Tibial nerve (tissue), 4 donors: ENCODE results near the gene LRRC41. TPM values are rescaled to one million over a fixed set of nuclear protein-coding genes. Genes with fewer than 3 reads are reported as not detected.
A peak's percentile ranks its signal among the peaks of the same experiment; 100 is the strongest.
"Not testable (repeated sequence)": the region's sequence is repeated elsewhere in the genome, so short reads cannot be mapped to it uniquely, and the experiment has no call there.

Experiments
- DNase-seq, 2 donors: peaks; one replicate each; pipeline ENCODE4 v3.0.0-alpha.2; 2019; ENCODE audit warnings: low spot score in 2 of 2
- H3K27ac ChIP-seq, 4 donors: fragments of 200-600 bp; sonication (generic) in 3 of 4; one replicate each; pipeline ENCODE4 v1.5.1; 2017 to 2019; ENCODE audit warnings: mild to moderate bottlenecking in 1 of 4
- H3K27me3 ChIP-seq, 2 donors: fragments of 200-600 bp; sonication (generic) in 1 of 2; one replicate each; pipeline versions ENCODE4 v1.5.1 to v1.6.0; 2017 to 2019
- H3K36me3 ChIP-seq, 3 donors: fragments of 200-600 bp; sonication (generic); one replicate each; pipeline ENCODE4 v1.5.1; 2018 to 2019
- H3K4me1 ChIP-seq, 4 donors: fragments of 200-600 bp; sonication (generic) in 3 of 4; one replicate each; pipeline ENCODE4 v1.5.1; 2017 to 2019
- H3K4me3 ChIP-seq, 4 donors: fragments of 200-600 bp; sonication (generic) in 3 of 4; one replicate each; pipeline ENCODE4 v1.5.1; 2017 to 2019; ENCODE audit warnings: mild to moderate bottlenecking in 1 of 4, moderate library complexity in 1 of 4
- H3K9me3 ChIP-seq, 4 donors: fragments of 200-600 bp; sonication (generic) in 3 of 4; one replicate each; pipeline ENCODE4 v1.5.1; 2017 to 2019
- EP300 ChIP-seq, 2 donors: sonication (generic); formaldehyde crosslinking; IDR thresholded peaks; one replicate each; pipeline ENCODE4 v1.6.1; 2017; ENCODE audit warnings: antibody characterized with exemption in 2 of 2, mild to moderate bottlenecking in 1 of 2
- POLR2A ChIP-seq, 2 donors: fragments of 450-650 bp; IDR thresholded peaks; one replicate each; pipeline ENCODE4 v1.6.1; 2017; ENCODE audit warnings: antibody characterized with exemption in 2 of 2, mild to moderate bottlenecking in 2 of 2, moderate library complexity in 2 of 2
- WGBS, 2 donors: methylation state at CpG; one replicate each; pipeline ENCODE4 v1.1.5; 2018; 5-methylcytosine and 5-hydroxymethylcytosine counted together
- total RNA-seq, 4 donors: library from RNA; depleted of rRNA; stranded (reverse); fragments of >200 nt; gene quantifications; one replicate each; pipeline ENCODE4 v1.1.0, GENCODE V29; 2016
- TF ChIP-seq, protein P1 (sequence below), 5 experiments: fragments of 200-600 bp in 3 of 5; fragments of 450-650 bp in 2 of 5; sonication (generic) in 3 of 5; IDR thresholded peaks; one replicate each; pipeline ENCODE4 v1.5.1; 2016 to 2019; ENCODE audit warnings: antibody characterized with exemption in 5 of 5, mild to moderate bottlenecking in 3 of 5, moderate library complexity in 2 of 5

LRRC41 gene
- total RNA-seq, 4 donors from 2014 or later = 80.4 to 83.9 (median 83.2) TPM

GRCh38 chr1:46335081-46335480 lies 31.7 kb upstream of the LRRC41 start:
- no peak overlapping the region for H3K4me3 ChIP-seq
- H3K36me3 ChIP-seq = no peaks in the 10 kb centered on the region
- TF ChIP-seq, protein P1, sequence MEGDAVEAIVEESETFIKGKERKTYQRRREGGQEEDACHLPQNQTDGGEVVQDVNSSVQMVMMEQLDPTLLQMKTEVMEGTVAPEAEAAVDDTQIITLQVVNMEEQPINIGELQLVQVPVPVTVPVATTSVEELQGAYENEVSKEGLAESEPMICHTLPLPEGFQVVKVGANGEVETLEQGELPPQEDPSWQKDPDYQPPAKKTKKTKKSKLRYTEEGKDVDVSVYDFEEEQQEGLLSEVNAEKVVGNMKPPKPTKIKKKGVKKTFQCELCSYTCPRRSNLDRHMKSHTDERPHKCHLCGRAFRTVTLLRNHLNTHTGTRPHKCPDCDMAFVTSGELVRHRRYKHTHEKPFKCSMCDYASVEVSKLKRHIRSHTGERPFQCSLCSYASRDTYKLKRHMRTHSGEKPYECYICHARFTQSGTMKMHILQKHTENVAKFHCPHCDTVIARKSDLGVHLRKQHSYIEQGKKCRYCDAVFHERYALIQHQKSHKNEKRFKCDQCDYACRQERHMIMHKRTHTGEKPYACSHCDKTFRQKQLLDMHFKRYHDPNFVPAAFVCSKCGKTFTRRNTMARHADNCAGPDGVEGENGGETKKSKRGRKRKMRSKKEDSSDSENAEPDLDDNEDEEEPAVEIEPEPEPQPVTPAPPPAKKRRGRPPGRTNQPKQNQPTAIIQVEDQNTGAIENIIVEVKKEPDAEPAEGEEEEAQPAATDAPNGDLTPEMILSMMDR (IDR thresholded peaks at IDR 0.05) = no peak
- H3K27me3 ChIP-seq = no peaks in the 10 kb centered on the region
- H3K9me3 ChIP-seq = no peaks in the 10 kb centered on the region
- H3K27ac ChIP-seq = no peak overlapping the region
- WGBS, 2 donors = 93 to 95% methylated on average over 3 of the region's 3 CpGs
- DNase-seq = no peak
- H3K4me1 ChIP-seq = peaks cover 0 to 10% (median 2%) of the 10 kb centered on the region in 4 donors

- WGBS, 2 donors = 75 to 77% methylated on average over 2 of the region's 2 CpGs
- Histone ChIP-seq H3K9me3 (no peaks in the 10 kb centered on the region), H3K4me1 (peaks cover 0 to 1% (median 0%) of the 10 kb centered on the region in 4 donors), H3K36me3 (no peaks in the 10 kb centered on the region), H3K27me3 (no peaks in the 10 kb centered on the region), H3K4me3 (no peak overlapping the region), H3K27ac (no peak overlapping the region)
- no peak for DNase-seq
- no peak for TF ChIP-seq POLR2A (IDR thresholded peaks at IDR 0.05)
- TF ChIP-seq, protein P1 (IDR thresholded peaks at IDR 0.05) = no peak
- TF ChIP-seq EP300 (IDR thresholded peaks at IDR 0.05) = no peak
These were observed 30.6 kb upstream of the LRRC41 start for GRCh38 chr1:46334030-46334384.

DNA sequence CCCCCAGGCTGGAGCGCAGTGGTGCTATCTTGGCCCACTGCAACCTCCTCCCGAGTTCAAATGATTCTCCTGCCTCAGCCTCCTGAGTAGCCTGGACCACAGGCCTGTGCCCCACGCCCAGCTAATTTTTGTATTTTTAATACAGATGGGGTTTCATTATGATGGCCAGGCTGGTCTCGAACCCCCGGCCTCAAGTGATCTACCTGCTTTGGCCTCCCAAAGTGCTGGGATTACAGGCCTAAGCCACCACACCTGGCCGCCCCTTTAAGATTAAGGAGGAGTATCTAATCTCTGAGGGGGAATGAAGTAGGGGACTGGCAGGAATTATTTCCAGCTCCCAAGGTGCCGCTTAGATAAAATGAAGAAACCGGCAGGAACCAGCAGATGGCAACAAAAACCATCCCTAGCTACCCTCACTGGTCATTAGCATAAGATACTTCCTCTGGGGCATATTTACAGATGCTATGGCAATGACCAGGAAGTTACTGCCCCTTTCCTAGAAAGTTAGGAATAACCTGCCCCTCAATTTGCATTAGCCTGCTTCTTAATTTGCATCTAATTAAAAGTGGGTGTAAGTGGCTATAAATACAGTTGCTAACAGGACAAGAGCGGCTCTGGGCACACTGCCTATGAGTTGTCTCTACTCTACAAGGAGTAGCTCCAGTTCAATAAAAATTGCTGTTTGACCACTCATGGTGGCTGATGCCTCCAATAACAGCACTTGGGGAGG lies 30.0 kb upstream of the LRRC41 start:
- Histone ChIP-seq H3K27me3 (no peaks in the 10 kb centered on the region), H3K36me3 (no peaks in the 10 kb centered on the region), H3K4me3 (no peak overlapping the region), H3K4me1 (no peaks in the 10 kb centered on the region), H3K9me3 (no peaks in the 10 kb centered on the region), H3K27ac (no peak overlapping the region)
- 75 to 77% methylated on average over 9 of the region's 9 CpGs for WGBS, 2 donors
- DNase-seq = no peak
- TF ChIP-seq, protein P1 (IDR thresholded peaks at IDR 0.05) = peak in 1 of 5 experiments; percentile 15
- TF ChIP-seq EP300 (IDR thresholded peaks at IDR 0.05) = no peak

DNA sequence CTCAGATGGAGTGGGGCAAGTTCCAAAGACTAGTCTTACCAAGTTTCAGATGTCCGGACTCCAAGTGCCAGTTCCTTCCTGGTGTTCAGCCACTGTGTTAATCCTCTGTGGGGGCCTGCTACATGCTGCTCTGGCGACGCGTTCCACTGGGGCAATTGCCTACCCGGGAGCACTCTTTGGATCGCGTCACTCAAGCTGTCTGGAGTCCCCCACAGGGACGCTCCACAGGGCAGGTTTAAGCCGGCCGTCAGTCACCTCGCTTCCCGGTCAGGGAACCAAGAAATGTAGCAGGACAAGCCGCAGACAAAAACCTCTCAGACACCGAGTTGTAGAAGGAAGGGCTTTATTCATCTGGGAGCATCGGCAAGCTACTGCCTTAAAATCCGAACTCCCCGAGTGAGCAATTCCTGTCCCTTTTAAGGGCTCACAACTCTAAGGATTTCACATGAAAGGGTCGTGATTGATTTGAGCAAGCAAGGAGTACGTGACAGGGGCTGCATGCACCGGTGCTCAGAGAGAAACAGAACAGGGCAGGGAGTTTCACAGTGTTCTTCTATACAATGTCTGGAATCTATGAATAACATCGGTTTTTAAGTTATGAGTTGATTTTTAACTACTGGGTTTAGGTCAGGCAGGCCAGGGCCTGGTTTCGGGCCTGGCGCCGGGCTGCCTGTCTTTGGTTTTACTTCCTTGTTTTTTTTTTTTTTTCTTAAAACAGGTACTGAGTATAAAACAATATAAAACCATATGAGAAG lies 28.5 kb upstream of the LRRC41 start:
- H3K4me1 ChIP-seq, H3K27ac ChIP-seq, H3K36me3 ChIP-seq, DNase-seq, H3K9me3 ChIP-seq, H3K4me3 ChIP-seq, H3K27me3 ChIP-seq: not testable (repeated sequence)
- 73 to 78% methylated on average over 24 of the region's 24 CpGs for WGBS, 2 donors

DNA sequence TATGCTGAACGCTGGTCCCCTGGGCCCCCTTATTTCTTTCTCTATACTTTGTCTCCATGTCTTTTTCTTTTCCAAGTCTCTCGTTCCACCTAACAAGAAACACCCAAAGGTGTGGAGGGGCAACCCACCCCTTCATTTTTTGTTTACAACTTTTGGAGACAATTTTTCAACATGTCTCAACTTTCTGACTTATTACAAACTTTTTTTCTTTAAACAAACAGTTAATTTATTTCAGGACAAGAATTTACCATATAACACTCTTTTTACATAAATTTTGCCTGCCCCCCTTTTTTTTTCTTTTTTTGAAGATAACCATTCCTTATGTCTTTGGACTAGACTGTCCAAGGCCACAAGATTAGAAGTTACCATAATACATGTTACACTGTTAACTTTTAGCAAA lies 27.0 kb upstream of the LRRC41 start:
- H3K27ac ChIP-seq, H3K4me1 ChIP-seq, H3K9me3 ChIP-seq, DNase-seq, H3K27me3 ChIP-seq, H3K4me3 ChIP-seq, H3K36me3 ChIP-seq: not testable (repeated sequence)
- WGBS, 2 donors = 80 to 89% methylated on average over 2 of the region's 2 CpGs

DNA sequence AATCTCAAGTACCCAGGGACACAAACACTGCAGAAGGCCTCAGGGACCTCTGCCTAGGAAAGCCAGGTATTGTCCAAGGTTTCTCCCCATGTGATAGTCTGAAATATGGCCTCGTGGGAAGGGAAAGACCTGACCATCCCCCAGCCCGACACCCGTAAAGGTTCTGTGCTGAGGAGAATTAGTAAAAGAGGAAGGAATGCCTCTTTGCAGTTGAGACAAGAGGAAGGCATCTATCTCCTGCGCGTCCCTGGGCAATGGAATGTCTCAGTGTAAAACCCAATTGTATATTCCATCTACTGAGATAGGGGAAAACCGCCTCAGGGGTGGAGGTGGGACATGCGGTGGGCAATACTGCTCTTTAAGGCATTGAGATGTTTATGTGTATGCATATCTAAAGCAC lies 26.4 kb upstream of the LRRC41 start:
- H3K27ac ChIP-seq, H3K4me1 ChIP-seq, H3K36me3 ChIP-seq, H3K4me3 ChIP-seq, DNase-seq, H3K9me3 ChIP-seq, H3K27me3 ChIP-seq: not testable (repeated sequence)
- WGBS, 2 donors = 59 to 65% methylated on average over 7 of the region's 7 CpGs

- H3K9me3 ChIP-seq = not testable (repeated sequence)
These were observed 24.8 kb upstream of the LRRC41 start for GRCh38 chr1:46328182-46328581.

DNA sequence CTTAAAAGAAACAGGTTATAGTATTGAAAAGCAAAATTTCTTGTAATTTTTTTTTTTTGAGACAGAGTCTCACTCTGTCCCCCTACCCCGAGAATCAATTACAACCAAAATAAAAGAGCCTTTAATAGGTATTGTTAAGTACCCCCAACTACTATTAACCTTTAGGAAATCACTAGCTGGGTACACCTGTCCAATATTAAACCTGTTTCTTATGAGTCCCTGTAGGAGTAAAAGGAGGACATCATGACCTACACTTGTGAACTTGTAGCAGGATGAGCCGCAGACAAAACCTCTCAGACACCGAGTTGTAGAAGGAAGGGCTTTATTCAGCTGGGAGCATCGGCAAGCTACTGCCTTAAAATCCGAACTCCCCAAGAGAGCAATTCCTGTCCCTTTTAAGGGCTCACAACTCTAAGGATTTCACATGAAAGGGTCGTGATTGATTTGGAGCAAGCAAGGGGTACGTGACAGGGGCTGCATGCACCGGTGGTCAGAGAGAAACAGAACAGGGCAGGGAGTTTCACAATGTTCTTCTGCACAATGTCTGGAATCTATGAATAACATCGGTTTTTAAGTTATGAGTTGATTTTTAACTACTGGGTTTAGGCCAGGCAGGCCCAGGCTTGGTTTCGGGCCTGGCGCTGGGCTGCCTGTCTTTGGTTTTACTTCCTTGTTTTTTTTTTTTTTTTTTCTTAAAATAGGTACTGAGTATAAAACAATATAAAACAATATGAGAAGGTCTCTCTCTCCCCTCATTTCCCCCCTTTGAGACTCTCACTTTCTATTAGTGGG lies 22.1 kb upstream of the LRRC41 start:
- H3K27ac ChIP-seq, H3K36me3 ChIP-seq, H3K4me3 ChIP-seq, DNase-seq, H3K4me1 ChIP-seq, H3K9me3 ChIP-seq, H3K27me3 ChIP-seq: not testable (repeated sequence)
- 88 to 91% methylated on average over 11 of the region's 11 CpGs for WGBS, 2 donors

More at GRCh38 chr1:46328182-46328581, 24.8 kb upstream of the LRRC41 start:
- H3K4me3 ChIP-seq, H3K36me3 ChIP-seq, DNase-seq, H3K27ac ChIP-seq, H3K4me1 ChIP-seq, H3K27me3 ChIP-seq: not testable (repeated sequence)
- 90 to 93% methylated on average over 7 of the region's 7 CpGs for WGBS, 2 donors

DNA sequence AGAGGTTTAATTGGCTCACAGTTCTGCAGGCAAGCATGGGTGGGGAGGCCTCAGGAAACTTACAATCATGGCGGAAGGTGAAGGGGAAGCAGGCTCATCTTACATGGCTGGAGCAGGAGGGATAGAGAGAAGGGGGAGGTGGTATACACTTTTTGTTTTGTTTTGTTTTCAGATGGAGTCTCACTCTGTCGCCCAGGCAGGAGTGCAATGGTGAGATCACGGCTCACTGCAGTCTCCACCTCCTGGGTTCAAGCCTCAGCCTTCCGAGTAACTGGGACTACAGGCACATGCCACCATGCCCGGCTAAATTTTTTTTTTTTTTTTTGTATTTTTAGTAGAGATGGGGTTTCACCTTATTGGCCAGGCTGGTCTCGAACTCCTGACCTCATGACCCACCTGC lies 18.8 kb upstream of the LRRC41 start:
- not testable (repeated sequence) for H3K36me3 ChIP-seq, H3K4me1 ChIP-seq, H3K27me3 ChIP-seq, H3K4me3 ChIP-seq, DNase-seq, H3K9me3 ChIP-seq, H3K27ac ChIP-seq
- 86 to 92% methylated on average over 6 of the region's 6 CpGs for WGBS, 2 donors
